ENCODE data around the gene MYBPHL.

MYBPHL gene

DNA sequence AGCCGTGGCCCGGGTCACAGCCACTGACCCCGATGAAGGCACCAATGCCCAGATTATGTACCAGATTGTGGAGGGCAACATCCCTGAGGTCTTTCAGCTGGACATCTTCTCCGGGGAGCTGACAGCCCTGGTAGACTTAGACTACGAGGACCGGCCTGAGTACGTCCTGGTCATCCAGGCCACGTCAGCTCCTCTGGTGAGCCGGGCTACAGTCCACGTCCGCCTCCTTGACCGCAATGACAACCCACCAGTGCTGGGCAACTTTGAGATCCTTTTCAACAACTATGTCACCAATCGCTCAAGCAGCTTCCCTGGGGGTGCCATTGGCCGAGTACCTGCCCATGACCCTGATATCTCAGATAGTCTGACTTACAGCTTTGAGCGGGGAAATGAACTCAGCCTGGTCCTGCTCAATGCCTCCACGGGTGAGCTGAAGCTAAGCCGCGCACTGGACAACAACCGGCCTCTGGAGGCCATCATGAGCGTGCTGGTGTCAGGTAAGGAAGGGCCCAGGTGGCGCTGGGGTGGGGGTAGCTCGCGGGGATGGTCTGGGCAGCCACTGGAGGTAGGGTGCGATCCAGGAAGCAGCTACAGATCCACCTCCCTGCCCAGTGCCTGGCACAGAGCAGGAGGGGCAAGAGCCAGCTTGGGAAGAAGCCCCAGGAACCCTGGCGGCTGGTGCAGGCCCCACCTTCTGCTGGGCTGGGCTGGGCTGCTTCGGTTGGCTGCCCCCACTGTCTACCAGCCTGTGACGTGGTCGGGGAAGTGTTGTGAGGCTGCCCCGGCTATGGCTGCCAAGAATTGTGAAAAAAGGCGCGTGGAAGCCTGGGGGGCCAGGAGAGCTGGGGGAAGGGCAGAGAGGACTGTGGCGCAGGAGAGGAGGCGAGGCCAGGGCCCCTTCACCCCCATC, 53.7 kb downstream of the MYBPHL start:
- Histone ChIP-seq H3K27ac (ENCODE audit: low read depth, low read length) (peak overlapping the region; percentile 51), H3K9ac (ENCODE audit: low read depth in 1 of 2, low read length in 2 of 2) (no peak overlapping the region)

DNA sequence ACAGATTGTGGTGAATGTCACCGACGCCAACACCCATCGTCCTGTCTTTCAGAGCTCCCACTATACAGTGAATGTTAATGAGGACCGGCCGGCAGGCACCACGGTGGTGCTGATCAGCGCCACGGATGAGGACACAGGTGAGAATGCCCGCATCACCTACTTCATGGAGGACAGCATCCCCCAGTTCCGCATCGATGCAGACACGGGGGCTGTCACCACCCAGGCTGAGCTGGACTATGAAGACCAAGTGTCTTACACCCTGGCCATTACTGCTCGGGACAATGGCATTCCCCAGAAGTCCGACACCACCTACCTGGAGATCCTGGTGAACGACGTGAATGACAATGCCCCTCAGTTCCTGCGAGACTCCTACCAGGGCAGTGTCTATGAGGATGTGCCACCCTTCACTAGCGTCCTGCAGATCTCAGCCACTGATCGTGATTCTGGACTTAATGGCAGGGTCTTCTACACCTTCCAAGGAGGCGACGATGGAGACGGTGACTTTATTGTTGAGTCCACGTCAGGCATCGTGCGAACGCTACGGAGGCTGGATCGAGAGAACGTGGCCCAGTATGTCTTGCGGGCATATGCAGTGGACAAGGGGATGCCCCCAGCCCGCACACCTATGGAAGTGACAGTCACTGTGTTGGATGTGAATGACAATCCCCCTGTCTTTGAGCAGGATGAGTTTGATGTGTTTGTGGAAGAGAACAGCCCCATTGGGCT, 54.5 kb downstream of the MYBPHL start:
- Histone ChIP-seq H3K4me1 (ENCODE audit: control insufficient read depth in 1 of 2, insufficient read depth in 2 of 2, low read length in 2 of 2) (peaks cover 15 to 25% of the 10 kb centered on the region in 2 donors), H3K4me3 (ENCODE audit: low read depth in 1 of 2, low read length in 2 of 2) (no peak overlapping the region), H3K36me3 (ENCODE audit: control insufficient read depth in 1 of 2, insufficient read depth in 2 of 2, low read length in 2 of 2) (no peaks in the 10 kb centered on the region), H3K9me3 (ENCODE audit: control insufficient read depth in 1 of 2, low read length in 2 of 2) (no peaks in the 10 kb centered on the region), H3K27me3 (ENCODE audit: control insufficient read depth in 1 of 2, insufficient read depth in 2 of 2, low read length in 2 of 2) (no peaks in the 10 kb centered on the region), H3K9ac (ENCODE audit: low read depth in 1 of 2, low read length in 2 of 2) (no peak overlapping the region), H3K27ac (ENCODE audit: low read depth, low read length) (no peak overlapping the region)

More for the DNA sequence above, 53.7 kb downstream of the MYBPHL start:
- H3K4me1 ChIP-seq (ENCODE audit: control insufficient read depth in 1 of 2, insufficient read depth in 2 of 2, low read length in 2 of 2) = peaks cover 15 to 25% of the 10 kb centered on the region in 2 donors
- no peak overlapping the region for H3K4me3 ChIP-seq (ENCODE audit: low read depth in 1 of 2, low read length in 2 of 2)
- H3K36me3 ChIP-seq (ENCODE audit: control insufficient read depth in 1 of 2, insufficient read depth in 2 of 2, low read length in 2 of 2) = no peaks in the 10 kb centered on the region
- H3K9me3 ChIP-seq (ENCODE audit: control insufficient read depth in 1 of 2, low read length in 2 of 2) = no peaks in the 10 kb centered on the region
- H3K27me3 ChIP-seq (ENCODE audit: control insufficient read depth in 1 of 2, insufficient read depth in 2 of 2, low read length in 2 of 2) = no peaks in the 10 kb centered on the region

DNA sequence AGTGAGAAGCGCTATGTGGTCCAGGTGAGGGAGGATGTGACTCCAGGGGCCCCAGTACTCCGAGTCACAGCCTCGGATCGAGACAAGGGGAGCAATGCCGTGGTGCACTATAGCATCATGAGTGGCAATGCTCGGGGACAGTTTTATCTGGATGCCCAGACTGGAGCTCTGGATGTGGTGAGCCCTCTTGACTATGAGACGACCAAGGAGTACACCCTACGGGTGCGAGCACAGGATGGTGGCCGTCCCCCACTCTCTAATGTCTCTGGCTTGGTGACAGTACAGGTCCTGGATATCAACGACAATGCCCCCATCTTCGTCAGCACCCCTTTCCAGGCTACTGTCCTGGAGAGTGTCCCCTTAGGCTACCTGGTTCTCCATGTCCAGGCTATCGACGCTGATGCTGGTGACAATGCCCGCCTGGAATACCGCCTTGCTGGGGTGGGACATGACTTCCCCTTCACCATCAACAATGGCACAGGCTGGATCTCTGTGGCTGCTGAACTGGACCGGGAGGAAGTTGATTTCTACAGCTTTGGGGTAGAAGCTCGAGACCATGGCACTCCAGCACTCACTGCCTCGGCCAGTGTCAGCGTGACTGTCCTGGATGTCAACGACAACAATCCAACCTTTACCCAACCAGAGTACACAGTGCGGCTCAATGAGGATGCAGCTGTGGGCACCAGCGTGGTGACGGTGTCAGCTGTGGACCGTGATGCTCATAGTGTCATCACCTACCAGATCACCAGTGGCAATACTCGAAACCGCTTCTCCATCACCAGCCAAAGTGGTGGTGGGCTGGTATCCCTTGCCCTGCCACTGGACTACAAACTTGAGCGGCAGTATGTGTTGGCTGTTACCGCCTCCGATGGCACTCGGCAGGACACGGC, 55.3 kb downstream of the MYBPHL start:
- peaks cover 15 to 25% of the 10 kb centered on the region in 2 donors for H3K4me1 ChIP-seq (ENCODE audit: control insufficient read depth in 1 of 2, insufficient read depth in 2 of 2, low read length in 2 of 2)
- no peak overlapping the region for H3K4me3 ChIP-seq (ENCODE audit: low read depth in 1 of 2, low read length in 2 of 2)
- no peak overlapping the region for H3K9ac ChIP-seq (ENCODE audit: low read depth in 1 of 2, low read length in 2 of 2)
- H3K36me3 ChIP-seq (ENCODE audit: control insufficient read depth in 1 of 2, insufficient read depth in 2 of 2, low read length in 2 of 2) = no peaks in the 10 kb centered on the region
- no peaks in the 10 kb centered on the region for H3K27me3 ChIP-seq (ENCODE audit: control insufficient read depth in 1 of 2, insufficient read depth in 2 of 2, low read length in 2 of 2)
- H3K9me3 ChIP-seq (ENCODE audit: control insufficient read depth in 1 of 2, low read length in 2 of 2) = no peaks in the 10 kb centered on the region
- H3K27ac ChIP-seq (ENCODE audit: low read depth, low read length) = no peak overlapping the region

DNA sequence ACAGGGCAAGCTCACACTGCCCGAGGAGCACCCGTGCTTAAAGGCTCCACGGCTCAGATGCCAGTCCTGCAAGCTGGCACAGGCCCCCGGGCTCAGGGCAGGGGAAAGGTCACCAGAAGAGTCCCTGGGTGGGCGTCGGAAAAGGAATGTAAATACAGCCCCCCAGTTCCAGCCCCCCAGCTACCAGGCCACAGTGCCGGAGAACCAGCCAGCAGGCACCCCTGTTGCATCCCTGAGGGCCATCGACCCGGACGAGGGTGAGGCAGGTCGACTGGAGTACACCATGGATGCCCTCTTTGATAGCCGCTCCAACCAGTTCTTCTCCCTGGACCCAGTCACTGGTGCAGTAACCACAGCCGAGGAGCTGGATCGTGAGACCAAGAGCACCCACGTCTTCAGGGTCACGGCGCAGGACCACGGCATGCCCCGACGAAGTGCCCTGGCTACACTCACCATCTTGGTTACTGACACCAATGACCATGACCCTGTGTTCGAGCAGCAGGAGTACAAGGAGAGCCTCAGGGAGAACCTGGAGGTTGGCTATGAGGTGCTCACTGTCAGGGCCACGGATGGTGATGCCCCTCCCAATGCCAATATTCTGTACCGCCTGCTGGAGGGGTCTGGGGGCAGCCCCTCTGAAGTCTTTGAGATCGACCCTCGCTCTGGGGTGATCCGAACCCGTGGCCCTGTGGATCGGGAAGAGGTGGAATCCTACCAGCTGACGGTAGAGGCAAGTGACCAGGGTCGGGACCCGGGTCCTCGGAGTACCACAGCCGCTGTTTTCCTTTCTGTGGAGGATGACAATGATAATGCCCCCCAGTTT, 56.1 kb downstream of the MYBPHL start:
- peaks cover 15 to 25% of the 10 kb centered on the region in 2 donors for H3K4me1 ChIP-seq (ENCODE audit: control insufficient read depth in 1 of 2, insufficient read depth in 2 of 2, low read length in 2 of 2)
- H3K27ac ChIP-seq (ENCODE audit: low read depth, low read length) = no peak overlapping the region
- H3K36me3 ChIP-seq (ENCODE audit: control insufficient read depth in 1 of 2, insufficient read depth in 2 of 2, low read length in 2 of 2) = no peaks in the 10 kb centered on the region
- no peaks in the 10 kb centered on the region for H3K27me3 ChIP-seq (ENCODE audit: control insufficient read depth in 1 of 2, insufficient read depth in 2 of 2, low read length in 2 of 2)
- peak overlapping the region in 1 of 2 donors; percentile 32 for H3K9ac ChIP-seq (ENCODE audit: low read depth in 1 of 2, low read length in 2 of 2)
- H3K4me3 ChIP-seq (ENCODE audit: low read depth in 1 of 2, low read length in 2 of 2) = peak overlapping the region in 1 of 2 donors; percentile 63
- H3K9me3 ChIP-seq (ENCODE audit: control insufficient read depth in 1 of 2, low read length in 2 of 2) = no peaks in the 10 kb centered on the region

DNA sequence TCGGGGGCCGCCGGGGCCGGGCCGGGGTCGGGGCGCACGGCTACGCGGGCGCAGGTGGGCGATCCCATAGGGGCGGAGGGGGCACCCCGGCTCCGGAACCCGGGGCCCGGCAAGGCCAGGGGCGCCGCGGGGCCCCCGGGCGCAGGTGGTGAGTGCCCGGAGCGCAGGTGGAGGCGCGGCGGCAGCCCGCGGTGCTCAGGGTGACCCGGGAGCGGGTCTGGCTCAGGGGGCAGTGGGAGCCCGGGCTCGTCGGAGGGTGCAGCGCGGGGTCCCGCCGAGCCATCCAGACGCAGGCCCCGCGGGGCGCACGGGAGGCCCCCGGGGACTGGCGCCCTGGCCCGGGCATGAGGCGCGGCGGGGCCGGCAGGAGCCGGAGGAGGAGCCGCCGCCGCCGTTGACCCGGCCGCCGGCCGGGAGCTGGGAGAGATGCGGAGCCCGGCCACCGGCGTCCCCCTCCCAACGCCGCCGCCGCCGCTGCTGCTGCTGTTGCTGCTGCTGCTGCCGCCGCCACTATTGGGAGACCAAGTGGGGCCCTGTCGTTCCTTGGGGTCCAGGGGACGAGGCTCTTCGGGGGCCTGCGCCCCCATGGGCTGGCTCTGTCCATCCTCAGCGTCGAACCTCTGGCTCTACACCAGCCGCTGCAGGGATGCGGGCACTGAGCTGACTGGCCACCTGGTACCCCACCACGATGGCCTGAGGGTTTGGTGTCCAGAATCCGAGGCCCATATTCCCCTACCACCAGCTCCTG, 57.0 kb downstream of the MYBPHL start:
- Histone ChIP-seq H3K9me3 (ENCODE audit: control insufficient read depth in 1 of 2, low read length in 2 of 2) (no peaks in the 10 kb centered on the region), H3K9ac (ENCODE audit: low read depth in 1 of 2, low read length in 2 of 2) (peak overlapping the region in 1 of 2 donors; percentile 32), H3K36me3 (ENCODE audit: control insufficient read depth in 1 of 2, insufficient read depth in 2 of 2, low read length in 2 of 2) (no peaks in the 10 kb centered on the region), H3K4me3 (ENCODE audit: low read depth in 1 of 2, low read length in 2 of 2) (peak overlapping the region; percentile 22 to 63), H3K4me1 (ENCODE audit: control insufficient read depth in 1 of 2, insufficient read depth in 2 of 2, low read length in 2 of 2) (peaks cover 7 to 17% of the 10 kb centered on the region in 2 donors), H3K27ac (ENCODE audit: low read depth, low read length) (no peak overlapping the region), H3K27me3 (ENCODE audit: control insufficient read depth in 1 of 2, insufficient read depth in 2 of 2, low read length in 2 of 2) (no peaks in the 10 kb centered on the region)

DNA sequence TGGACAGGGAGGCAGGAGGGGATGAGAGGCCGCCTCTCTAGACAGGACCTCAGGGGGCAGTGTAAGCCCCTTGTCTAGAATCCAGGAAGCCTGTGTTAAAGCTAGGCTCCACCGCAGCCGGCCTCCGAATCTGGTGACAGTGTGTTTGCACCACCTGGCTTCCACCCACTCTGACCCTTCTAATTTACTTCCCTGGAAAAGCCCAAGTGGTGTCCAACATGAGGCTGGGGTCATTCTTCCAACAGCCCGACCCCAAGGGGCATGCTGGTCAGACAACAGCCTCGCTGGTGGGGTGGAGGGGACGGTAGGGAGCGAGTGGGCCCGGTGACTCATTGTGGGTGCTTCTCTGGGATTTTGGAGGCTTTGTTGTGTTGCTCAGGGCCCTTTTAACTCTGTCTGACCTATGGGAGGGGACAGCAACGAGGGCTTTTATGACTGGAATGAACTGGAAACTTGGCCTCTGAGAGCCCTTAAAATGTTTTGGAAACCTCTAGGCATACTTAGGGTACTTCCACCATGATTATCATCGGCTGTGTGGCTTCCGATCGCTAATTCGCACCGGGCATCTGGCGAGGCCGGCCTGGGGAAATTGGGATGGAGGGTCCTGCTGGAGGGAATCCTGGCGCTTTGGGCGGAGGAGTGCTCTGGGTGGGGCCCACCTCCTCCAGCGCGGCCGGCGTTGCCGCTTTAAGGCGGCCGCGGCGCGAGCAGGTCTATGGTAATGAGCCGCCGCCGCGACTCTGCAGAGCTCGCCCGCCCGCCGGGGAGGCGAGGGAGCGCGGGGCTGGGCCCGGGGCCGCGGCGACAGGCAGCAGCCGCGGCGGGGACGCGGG, 57.8 kb downstream of the MYBPHL start, which contains the start of gene CELSR2:
TSS of gene CELSR2 (plus strand) at position 743 of the 833 bp plus-strand sequence. CDS start 541 bp downstream, outside the sequence.
- no peak within 1 kb of the TSS for H3K27ac ChIP-seq (ENCODE audit: low read depth, low read length)
- no peaks in the 10 kb centered on the region for H3K36me3 ChIP-seq (ENCODE audit: control insufficient read depth in 1 of 2, insufficient read depth in 2 of 2, low read length in 2 of 2)
- H3K9ac ChIP-seq (ENCODE audit: low read depth in 1 of 2, low read length in 2 of 2) = peak within 1 kb of the TSS; percentile 32 to 39
- H3K4me3 ChIP-seq (ENCODE audit: low read depth in 1 of 2, low read length in 2 of 2) = peak within 1 kb of the TSS; percentile 40 to 65
- H3K9me3 ChIP-seq (ENCODE audit: control insufficient read depth in 1 of 2, low read length in 2 of 2) = no peaks in the 10 kb centered on the region
- H3K27me3 ChIP-seq (ENCODE audit: control insufficient read depth in 1 of 2, insufficient read depth in 2 of 2, low read length in 2 of 2) = no peaks in the 10 kb centered on the region
- peaks cover 5 to 10% of the 10 kb centered on the region in 2 donors for H3K4me1 ChIP-seq (ENCODE audit: control insufficient read depth in 1 of 2, insufficient read depth in 2 of 2, low read length in 2 of 2)

DNA sequence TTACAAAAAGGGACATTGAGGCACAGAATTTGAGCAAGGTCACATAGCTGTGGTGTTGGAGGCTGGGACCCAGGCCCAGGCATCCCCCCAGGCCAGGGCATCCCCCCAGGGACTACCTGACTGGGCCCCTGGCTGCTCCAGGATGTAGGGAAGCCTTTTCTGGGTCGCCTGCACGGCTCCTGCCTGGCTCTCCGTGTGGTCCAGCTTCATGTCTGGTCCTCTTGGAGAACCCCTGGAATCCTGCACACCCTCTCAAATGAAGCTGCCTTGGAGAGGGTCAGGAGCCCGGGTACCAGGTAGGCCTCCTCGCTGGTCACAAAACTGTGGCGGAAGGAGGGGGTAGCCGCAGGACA, 58.4 kb downstream of the MYBPHL start:
- peaks cover 5% of the 10 kb centered on the region in 2 donors for H3K4me1 ChIP-seq (ENCODE audit: control insufficient read depth in 1 of 2, insufficient read depth in 2 of 2, low read length in 2 of 2)
- H3K4me3 ChIP-seq (ENCODE audit: low read depth in 1 of 2, low read length in 2 of 2) = no peak overlapping the region
- no peak overlapping the region for H3K9ac ChIP-seq (ENCODE audit: low read depth in 1 of 2, low read length in 2 of 2)

More for the DNA sequence above, 58.4 kb downstream of the MYBPHL start:
- Histone ChIP-seq H3K27me3 (ENCODE audit: control insufficient read depth in 1 of 2, insufficient read depth in 2 of 2, low read length in 2 of 2) (no peaks in the 10 kb centered on the region), H3K9me3 (ENCODE audit: control insufficient read depth in 1 of 2, low read length in 2 of 2) (no peaks in the 10 kb centered on the region), H3K27ac (ENCODE audit: low read depth, low read length) (no peak overlapping the region), H3K36me3 (ENCODE audit: control insufficient read depth in 1 of 2, insufficient read depth in 2 of 2, low read length in 2 of 2) (no peaks in the 10 kb centered on the region)

All from duodenal mucosa (tissue), 2 donors.